HL-60 (cell line): ENCODE results near the gene RAB5B.

Source experiments
- DNase-seq, 2 experiments: peaks; one replicate each; pipeline ENCODE4 v3.0.0-alpha.2; 2010 to 2020; ENCODE audit warnings: low read depth in 1 of 2, low spot score in 1 of 2
- H3K27ac ChIP-seq: fragments of 250-450 bp; sonication (Bioruptor Pico); replicated peaks from 2 replicates; pipeline ENCODE4 v1.5.1; 2020; ENCODE audit warnings: mild to moderate bottlenecking, moderate library complexity
- H3K27me3 ChIP-seq: fragments of 250-450 bp; sonication (Bioruptor Pico); 2 replicates; pipeline ENCODE4 v1.5.1; 2021; ENCODE audit warnings: mild to moderate bottlenecking, moderate library complexity; ENCODE audit not compliant: insufficient read depth, poor library complexity, severe bottlenecking
- H3K4me3 ChIP-seq: replicated peaks from 2 replicates; pipeline ENCODE4 v1.5.1; 2011; ENCODE audit warnings: mild to moderate bottlenecking, control low read depth, low read length; ENCODE audit not compliant: insufficient read depth
- GABPA ChIP-seq: IDR thresholded peaks from 2 replicates; pipeline ENCODE4 v1.6.1; 2012; ENCODE audit warnings: low read depth
- POLR2AphosphoS5 ChIP-seq: IDR thresholded peaks from 2 replicates; pipeline ENCODE4 v1.6.1; 2012; ENCODE audit warnings: low read depth
- SPI1 ChIP-seq: IDR thresholded peaks from 2 replicates; pipeline ENCODE4 v1.6.1; 2012; ENCODE audit warnings: low read depth, mild to moderate bottlenecking, borderline replicate concordance
- TF ChIP-seq, protein P1 (sequence below): IDR thresholded peaks from one replicate; pipeline ENCODE4 v1.5.1; 2011; ENCODE audit warnings: low read length, control low read depth, inconsistent platforms; ENCODE audit not compliant: insufficient read depth
- TF ChIP-seq, protein P2 (sequence below): IDR thresholded peaks from 2 replicates; pipeline ENCODE4 v1.6.1; 2012; ENCODE audit warnings: low read depth; ENCODE audit not compliant: insufficient replicate concordance

RAB5B gene

DNA sequence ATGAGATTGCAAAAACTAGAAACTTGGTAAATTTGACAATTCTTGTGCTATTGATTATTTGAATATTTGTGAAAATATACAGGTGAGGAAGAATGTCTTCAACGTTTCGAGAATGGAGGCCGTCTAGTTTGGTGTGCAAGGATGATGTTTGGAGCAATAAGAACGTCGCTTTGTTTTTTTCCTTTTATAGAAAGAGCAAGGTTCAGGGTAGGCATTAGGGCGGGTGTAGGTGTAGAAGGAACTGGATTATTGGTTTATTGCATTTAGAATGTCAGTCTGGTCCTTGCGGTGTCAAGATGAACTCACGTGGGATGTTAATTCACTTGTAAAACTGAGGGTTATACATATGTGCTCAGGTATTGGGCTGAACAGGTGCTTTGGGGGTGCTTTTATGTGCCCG, 69.0 kb downstream of the RAB5B start:
- Histone ChIP-seq H3K27me3 (no peaks in the 10 kb centered on the region), H3K4me3 (peak overlapping the region; percentile 80), H3K27ac (peak overlapping the region; percentile 98)
- TF ChIP-seq SPI1: no peak
- TF ChIP-seq, protein P1, sequence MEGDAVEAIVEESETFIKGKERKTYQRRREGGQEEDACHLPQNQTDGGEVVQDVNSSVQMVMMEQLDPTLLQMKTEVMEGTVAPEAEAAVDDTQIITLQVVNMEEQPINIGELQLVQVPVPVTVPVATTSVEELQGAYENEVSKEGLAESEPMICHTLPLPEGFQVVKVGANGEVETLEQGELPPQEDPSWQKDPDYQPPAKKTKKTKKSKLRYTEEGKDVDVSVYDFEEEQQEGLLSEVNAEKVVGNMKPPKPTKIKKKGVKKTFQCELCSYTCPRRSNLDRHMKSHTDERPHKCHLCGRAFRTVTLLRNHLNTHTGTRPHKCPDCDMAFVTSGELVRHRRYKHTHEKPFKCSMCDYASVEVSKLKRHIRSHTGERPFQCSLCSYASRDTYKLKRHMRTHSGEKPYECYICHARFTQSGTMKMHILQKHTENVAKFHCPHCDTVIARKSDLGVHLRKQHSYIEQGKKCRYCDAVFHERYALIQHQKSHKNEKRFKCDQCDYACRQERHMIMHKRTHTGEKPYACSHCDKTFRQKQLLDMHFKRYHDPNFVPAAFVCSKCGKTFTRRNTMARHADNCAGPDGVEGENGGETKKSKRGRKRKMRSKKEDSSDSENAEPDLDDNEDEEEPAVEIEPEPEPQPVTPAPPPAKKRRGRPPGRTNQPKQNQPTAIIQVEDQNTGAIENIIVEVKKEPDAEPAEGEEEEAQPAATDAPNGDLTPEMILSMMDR: no peak
- TF ChIP-seq, protein P2, sequence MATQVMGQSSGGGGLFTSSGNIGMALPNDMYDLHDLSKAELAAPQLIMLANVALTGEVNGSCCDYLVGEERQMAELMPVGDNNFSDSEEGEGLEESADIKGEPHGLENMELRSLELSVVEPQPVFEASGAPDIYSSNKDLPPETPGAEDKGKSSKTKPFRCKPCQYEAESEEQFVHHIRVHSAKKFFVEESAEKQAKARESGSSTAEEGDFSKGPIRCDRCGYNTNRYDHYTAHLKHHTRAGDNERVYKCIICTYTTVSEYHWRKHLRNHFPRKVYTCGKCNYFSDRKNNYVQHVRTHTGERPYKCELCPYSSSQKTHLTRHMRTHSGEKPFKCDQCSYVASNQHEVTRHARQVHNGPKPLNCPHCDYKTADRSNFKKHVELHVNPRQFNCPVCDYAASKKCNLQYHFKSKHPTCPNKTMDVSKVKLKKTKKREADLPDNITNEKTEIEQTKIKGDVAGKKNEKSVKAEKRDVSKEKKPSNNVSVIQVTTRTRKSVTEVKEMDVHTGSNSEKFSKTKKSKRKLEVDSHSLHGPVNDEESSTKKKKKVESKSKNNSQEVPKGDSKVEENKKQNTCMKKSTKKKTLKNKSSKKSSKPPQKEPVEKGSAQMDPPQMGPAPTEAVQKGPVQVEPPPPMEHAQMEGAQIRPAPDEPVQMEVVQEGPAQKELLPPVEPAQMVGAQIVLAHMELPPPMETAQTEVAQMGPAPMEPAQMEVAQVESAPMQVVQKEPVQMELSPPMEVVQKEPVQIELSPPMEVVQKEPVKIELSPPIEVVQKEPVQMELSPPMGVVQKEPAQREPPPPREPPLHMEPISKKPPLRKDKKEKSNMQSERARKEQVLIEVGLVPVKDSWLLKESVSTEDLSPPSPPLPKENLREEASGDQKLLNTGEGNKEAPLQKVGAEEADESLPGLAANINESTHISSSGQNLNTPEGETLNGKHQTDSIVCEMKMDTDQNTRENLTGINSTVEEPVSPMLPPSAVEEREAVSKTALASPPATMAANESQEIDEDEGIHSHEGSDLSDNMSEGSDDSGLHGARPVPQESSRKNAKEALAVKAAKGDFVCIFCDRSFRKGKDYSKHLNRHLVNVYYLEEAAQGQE: no peak
- TF ChIP-seq GABPA: no peak
- no peak for TF ChIP-seq POLR2AphosphoS5
- no peak for DNase-seq
